H9 (cell line): ENCODE results near the gene STXBP5L. TPM values are rescaled to one million over a fixed set of nuclear protein-coding genes. Genes with fewer than 3 reads are reported as not detected.

Experiments
- DNase-seq: peaks from one replicate; pipeline ENCODE4 v3.0.0-alpha.2; 2017
- H2AFZ ChIP-seq: one replicate; pipeline ENCODE4 v1.6.1; 2013; ENCODE audit warnings: mild to moderate bottlenecking, low read length, control low read depth, moderate library complexity
- H2AK5ac ChIP-seq: 2 replicates; pipeline ENCODE4 v1.6.1; 2013; ENCODE audit warnings: low read length, control low read depth, mixed read lengths; ENCODE audit not compliant: insufficient read length
- H2BK120ac ChIP-seq: one replicate; pipeline ENCODE4 v1.6.1; 2013; ENCODE audit warnings: low read depth, mild to moderate bottlenecking, low read length, control low read depth, inconsistent platforms; ENCODE audit not compliant: poor library complexity, severe bottlenecking
- H2BK12ac ChIP-seq: 2 replicates; pipeline ENCODE4 v1.6.1; 2013; ENCODE audit warnings: low read length, control low read depth, mixed read lengths, low read depth; ENCODE audit not compliant: insufficient read length
- H2BK15ac ChIP-seq: 2 replicates; pipeline ENCODE4 v1.6.1; 2013; ENCODE audit warnings: low read depth, low read length, control low read depth
- H2BK20ac ChIP-seq: one replicate; pipeline ENCODE4 v1.6.1; 2013; ENCODE audit warnings: low read depth, mild to moderate bottlenecking, low read length, control low read depth, inconsistent platforms; ENCODE audit not compliant: poor library complexity, severe bottlenecking
- H2BK5ac ChIP-seq: 2 replicates; pipeline ENCODE4 v1.6.1; 2013; ENCODE audit warnings: low read length, control low read depth, mixed read lengths; ENCODE audit not compliant: insufficient read length
- H3K14ac ChIP-seq: 2 replicates; pipeline ENCODE4 v1.6.1; 2013; ENCODE audit warnings: low read length, control low read depth; ENCODE audit not compliant: insufficient read depth
- H3K18ac ChIP-seq: 2 replicates; pipeline ENCODE4 v1.6.1; 2013; ENCODE audit warnings: low read depth, mild to moderate bottlenecking, mixed read lengths, low read length, control low read depth; ENCODE audit not compliant: insufficient read length
- H3K23ac ChIP-seq: 2 replicates; pipeline ENCODE4 v1.6.1; 2013; ENCODE audit warnings: low read length, control low read depth, mixed read lengths, low read depth; ENCODE audit not compliant: insufficient read length
- H3K23me2 ChIP-seq: 2 replicates; pipeline ENCODE4 v1.6.1; 2013; ENCODE audit warnings: low read depth, mild to moderate bottlenecking, mixed read lengths, low read length, control low read depth; ENCODE audit not compliant: insufficient read length, poor library complexity, severe bottlenecking
- H3K27ac ChIP-seq: 2 replicates; pipeline ENCODE4 v1.5.1; 2013; ENCODE audit warnings: low read length, control low read depth, mixed read lengths, low read depth; ENCODE audit not compliant: insufficient read length
- H3K27me3 ChIP-seq: 2 replicates; pipeline ENCODE4 v1.6.1; 2013; ENCODE audit warnings: low read length, control low read depth, inconsistent platforms; ENCODE audit not compliant: insufficient read depth
- H3K4ac ChIP-seq: 2 replicates; pipeline ENCODE4 v1.6.1; 2013; ENCODE audit warnings: low read depth, mild to moderate bottlenecking, control low read depth, inconsistent platforms, low read length, moderate library complexity
- H3K4me1 ChIP-seq: 2 replicates; pipeline ENCODE4 v1.6.1; 2013; ENCODE audit warnings: low read length, control low read depth, inconsistent platforms; ENCODE audit not compliant: insufficient read depth
- H3K4me2 ChIP-seq: 2 replicates; pipeline ENCODE4 v1.6.1; 2013; ENCODE audit warnings: low read length, control low read depth, mixed read lengths; ENCODE audit not compliant: insufficient read length, insufficient read depth
- H3K56ac ChIP-seq: 2 replicates; pipeline ENCODE4 v1.6.1; 2013; ENCODE audit warnings: low read depth, mild to moderate bottlenecking, mixed read lengths, low read length, control low read depth; ENCODE audit not compliant: insufficient read length
- H3K79me1 ChIP-seq: 2 replicates; pipeline ENCODE4 v1.6.1; 2013; ENCODE audit warnings: low read depth, mild to moderate bottlenecking, moderate library complexity, low read length, control low read depth, inconsistent platforms; ENCODE audit not compliant: insufficient read depth, poor library complexity, severe bottlenecking
- H3K79me2 ChIP-seq: 2 replicates; pipeline ENCODE4 v1.6.1; 2013; ENCODE audit warnings: low read length, control low read depth, inconsistent platforms; ENCODE audit not compliant: insufficient read depth
- H3K9ac ChIP-seq: 2 replicates; pipeline ENCODE4 v1.6.1; 2013; ENCODE audit warnings: low read length, control low read depth, mixed read lengths; ENCODE audit not compliant: insufficient read length; ENCODE audit errors: extremely low read depth
- H3K9me3 ChIP-seq: one replicate; pipeline ENCODE4 v1.6.1; 2013; ENCODE audit warnings: low read depth, low read length, inconsistent platforms; ENCODE audit not compliant: control insufficient read depth
- H3T11ph ChIP-seq: one replicate; pipeline ENCODE4 v1.6.1; 2013; ENCODE audit warnings: mild to moderate bottlenecking, low read length, control low read depth, inconsistent platforms
- H4K20me1 ChIP-seq: one replicate; pipeline ENCODE4 v1.6.1; 2013; ENCODE audit not compliant: control insufficient read depth, insufficient read length, insufficient read depth
- H4K5ac ChIP-seq: 2 replicates; pipeline ENCODE4 v1.6.1; 2013; ENCODE audit warnings: low read depth, mild to moderate bottlenecking, mixed read lengths, low read length, control low read depth; ENCODE audit not compliant: insufficient read length
- H4K8ac ChIP-seq: replicated peaks from 2 replicates; pipeline ENCODE4 v1.6.1; 2013; ENCODE audit warnings: low read length, control low read depth, mixed read lengths, low read depth; ENCODE audit not compliant: insufficient read length
- H4K91ac ChIP-seq: 2 replicates; pipeline ENCODE4 v1.6.1; 2013; ENCODE audit warnings: low read depth, mild to moderate bottlenecking, moderate library complexity, mixed read lengths, low read length, control low read depth; ENCODE audit not compliant: insufficient read length
- H3K27ac Mint-ChIP-seq, 3 experiments: 2 replicates in 2 of 3; 3 replicates in 1 of 3; pipeline ENCODE4 v1.8.0; 2020 to 2021; ENCODE audit warnings: mixed read lengths in 3 of 3, mild to moderate bottlenecking in 1 of 3, moderate library complexity in 1 of 3
- H3K27me3 Mint-ChIP-seq: 2 replicates; pipeline ENCODE4 v1.8.0; 2021; ENCODE audit warnings: low read depth, mild to moderate bottlenecking, moderate library complexity, mixed read lengths
- H3K36me3 Mint-ChIP-seq, 3 experiments: 2 replicates in 2 of 3; 3 replicates in 1 of 3; pipeline ENCODE4 v1.8.0; 2020 to 2021; ENCODE audit warnings: low read depth in 3 of 3, mixed read lengths in 3 of 3; ENCODE audit not compliant: insufficient read depth in 1 of 3
- H3K4me1 Mint-ChIP-seq, 2 experiments: 2 replicates each; pipeline ENCODE4 v1.8.0; 2020; ENCODE audit warnings: mixed read lengths in 2 of 2
- H3K4me3 Mint-ChIP-seq, 2 experiments: 2 replicates in 1 of 2; 3 replicates in 1 of 2; pipeline ENCODE4 v1.8.0; 2020 to 2021; ENCODE audit warnings: mild to moderate bottlenecking in 2 of 2, mixed read lengths in 2 of 2, moderate library complexity in 1 of 2
- H3K9me3 Mint-ChIP-seq, 2 experiments: 2 replicates in 1 of 2; 3 replicates in 1 of 2; pipeline ENCODE4 v1.8.0; 2020; ENCODE audit warnings: mild to moderate bottlenecking in 2 of 2, mixed read lengths in 2 of 2, moderate library complexity in 1 of 2
- CTCF ChIP-seq: fragments of 200-600 bp; sonication (generic); conservative IDR thresholded peaks from 3 replicates; pipeline ENCODE4 v1.8.0; 2021; ENCODE audit warnings: antibody characterized with exemption, mild to moderate bottlenecking
- WGBS: extraction: QIAGEN DNeasy Blood & Tissue Kit; methylation state at CpG from one replicate; pipeline ENCODE4 v1.1.7; 2013; ENCODE audit warnings: missing lambda C conversion rate, low lambda C conversion rate, mixed read lengths; ENCODE audit not compliant: insufficient read length; ENCODE audit errors: extremely low coverage; 5-methylcytosine and 5-hydroxymethylcytosine counted together
- total RNA-seq: library from RNA; stranded (reverse); gene quantifications from 2 replicates; pipeline ENCODE4 v1.2.1, GENCODE V29; 2021

The STXBP5L gene
- total RNA-seq, 1 experiment from 2014 or later = 4.7 TPM

GRCh38 chr3:121436074-121436473, 528.1 kb downstream of the STXBP5L start:
- no CpG with 5 or more reads among the region's 2 CpGs for WGBS
- no peaks in the 10 kb centered on the region for H3K9me3 Mint-ChIP-seq

More at GRCh38 chr3:121436074-121436473, 528.1 kb downstream of the STXBP5L start:
- no peaks in the 10 kb centered on the region for H3K4me1 Mint-ChIP-seq
- Histone ChIP-seq H3K18ac (no peak overlapping the region), H2BK120ac (no peak overlapping the region), H3K56ac (no peak overlapping the region), H3K23ac (no peak overlapping the region), H3K4ac (no peak overlapping the region), H3K79me2 (no peaks in the 10 kb centered on the region), H2BK20ac (no peak overlapping the region), H3T11ph (no peak overlapping the region), H4K8ac (no peak overlapping the region), H3K27me3 (no peaks in the 10 kb centered on the region), H4K20me1 (no peaks in the 10 kb centered on the region), H3K4me2 (no peak overlapping the region), H2BK12ac (no peak overlapping the region), H3K14ac (no peak overlapping the region), H2AK5ac (no peak overlapping the region), H3K9ac (no peak overlapping the region), H4K91ac (no peak overlapping the region), H3K27ac (no peak overlapping the region), H2BK15ac (no peak overlapping the region), H2AFZ (no peak overlapping the region), H2BK5ac (no peak overlapping the region), H3K79me1 (no peaks in the 10 kb centered on the region), H3K23me2 (no peaks in the 10 kb centered on the region), H4K5ac (no peak overlapping the region), H3K4me1 (no peaks in the 10 kb centered on the region), H3K9me3 (no peaks in the 10 kb centered on the region)
- TF ChIP-seq CTCF = no peak
- DNase-seq = no peak
- no peak overlapping the region for H3K4me3 Mint-ChIP-seq
- no peaks in the 10 kb centered on the region for H3K27me3 Mint-ChIP-seq
- peaks cover 8 to 39% (median 37%) of the 10 kb centered on the region in 3 experiments; a peak in 6 of 7 replicates for H3K36me3 Mint-ChIP-seq
- H3K27ac Mint-ChIP-seq = no peak overlapping the region
